ENCODE results near the gene APOD.
"Not testable (repeated sequence)": the region's sequence is repeated elsewhere in the genome, so short reads cannot be mapped to it uniquely, and the experiment has no call there.

Gene APOD

DNA sequence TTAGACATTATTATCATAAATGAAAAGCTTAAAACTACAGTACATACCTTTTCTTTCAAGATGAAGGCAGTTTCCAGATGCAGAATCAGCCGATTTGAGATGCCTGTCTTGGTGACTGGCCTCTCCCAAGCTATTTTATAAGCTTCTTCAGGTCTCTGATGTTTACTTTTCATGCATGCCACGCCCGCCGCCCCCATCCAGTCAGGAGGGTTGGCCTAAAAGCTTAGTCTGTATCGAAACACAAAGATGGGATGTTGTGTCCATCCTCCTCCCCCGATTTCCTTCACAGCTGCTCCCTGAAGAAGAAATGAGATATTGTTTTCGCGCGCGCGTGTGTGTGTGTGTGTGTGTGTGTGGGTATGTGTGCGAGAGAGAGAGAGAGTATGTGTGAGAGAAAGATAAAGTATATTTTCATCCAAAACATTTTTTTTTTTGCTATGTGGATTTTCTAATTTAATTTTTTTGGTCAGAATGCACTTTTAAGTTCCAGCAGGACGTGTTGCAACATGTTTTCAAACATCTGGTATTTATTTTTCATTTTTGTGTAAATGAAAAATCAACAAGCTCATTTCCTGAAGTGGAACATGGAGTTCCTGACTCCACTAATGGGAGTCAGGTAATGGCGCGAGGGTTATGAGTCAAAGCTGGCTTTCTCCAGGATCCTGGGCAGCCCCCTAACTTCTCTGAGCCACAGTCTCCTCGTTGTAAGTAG, at the start of gene APOD:
TSS of gene APOD (minus strand) at position 110 of the 712 bp plus-strand sequence. CDS start 4,479 bp downstream, outside the sequence.
- no peak for DNase-seq

DNA sequence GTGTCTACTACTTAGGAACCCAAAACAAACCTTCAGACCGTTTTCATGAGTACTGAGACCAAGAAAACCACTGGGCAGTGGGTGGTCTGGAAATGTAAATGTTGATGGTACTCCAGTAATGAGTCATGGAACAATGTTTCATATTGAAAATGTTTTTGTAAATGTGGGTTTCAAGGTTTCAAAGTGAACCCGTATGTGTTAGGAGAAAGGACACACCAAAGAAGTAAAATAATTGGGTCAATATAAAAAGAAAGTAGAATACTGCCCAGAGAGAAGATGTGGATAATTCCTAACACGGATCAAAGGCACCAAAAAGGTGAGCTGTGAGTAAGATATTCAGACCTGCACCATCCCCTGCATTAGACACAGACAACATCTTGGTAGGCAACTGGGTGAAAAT, 49.6 kb upstream of the APOD start:
- DNase-seq: not testable (repeated sequence)

DNA sequence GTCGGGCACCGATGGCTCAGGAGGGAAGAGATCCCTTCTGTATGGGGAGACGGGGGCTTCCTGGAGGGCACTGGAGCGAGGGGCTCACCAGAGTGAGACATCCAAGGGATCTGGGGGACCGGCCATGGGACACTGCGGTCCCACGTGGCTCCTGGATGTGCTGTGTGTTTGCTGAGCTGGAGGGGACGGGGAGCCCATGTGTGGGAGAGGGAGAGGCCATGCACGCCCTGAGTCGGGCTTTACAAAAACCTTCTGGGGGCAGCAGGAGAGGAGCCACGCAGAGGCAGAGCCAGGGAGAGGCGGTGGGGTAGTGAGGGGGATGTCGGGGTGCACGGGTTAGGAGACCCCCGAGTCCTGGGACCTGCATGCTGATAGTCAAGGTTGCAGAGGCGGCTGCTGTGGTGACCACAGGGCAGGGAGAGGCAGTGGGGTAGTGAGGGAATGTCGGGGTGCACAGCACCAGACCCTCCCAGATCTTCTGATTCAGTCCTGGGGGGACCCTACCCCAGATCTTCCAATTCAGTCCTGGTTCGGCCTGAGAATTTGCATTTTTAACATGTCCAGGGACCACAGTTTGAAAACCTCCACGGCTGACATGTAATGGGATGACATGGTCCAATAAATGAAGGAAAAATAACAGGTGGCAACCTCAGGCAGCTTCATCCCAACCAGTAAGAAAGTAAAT, 48.9 kb upstream of the APOD start:
- DNase-seq: not testable (repeated sequence)

DNA sequence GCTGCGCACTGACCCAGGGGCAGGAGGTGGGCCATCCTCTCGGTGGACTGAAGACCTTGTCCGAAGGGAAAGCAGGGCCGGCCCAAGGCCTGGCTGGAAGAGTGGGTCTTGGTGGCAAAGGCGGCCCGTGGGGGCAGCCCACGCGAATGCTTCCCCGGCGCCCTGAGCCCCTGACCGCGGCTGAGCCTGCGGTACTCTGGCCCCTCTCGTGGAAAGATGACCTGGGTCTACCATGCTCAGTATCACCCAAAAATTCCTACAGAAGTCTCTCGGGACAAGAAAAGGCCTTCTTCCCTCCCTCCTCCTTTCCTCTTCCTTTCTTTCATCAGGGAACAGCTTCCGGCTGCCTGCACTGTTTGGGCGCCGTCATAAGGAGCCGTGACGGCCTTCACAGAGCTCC, 48.3 kb upstream of the APOD start:
- DNase-seq: not testable (repeated sequence)

DNA sequence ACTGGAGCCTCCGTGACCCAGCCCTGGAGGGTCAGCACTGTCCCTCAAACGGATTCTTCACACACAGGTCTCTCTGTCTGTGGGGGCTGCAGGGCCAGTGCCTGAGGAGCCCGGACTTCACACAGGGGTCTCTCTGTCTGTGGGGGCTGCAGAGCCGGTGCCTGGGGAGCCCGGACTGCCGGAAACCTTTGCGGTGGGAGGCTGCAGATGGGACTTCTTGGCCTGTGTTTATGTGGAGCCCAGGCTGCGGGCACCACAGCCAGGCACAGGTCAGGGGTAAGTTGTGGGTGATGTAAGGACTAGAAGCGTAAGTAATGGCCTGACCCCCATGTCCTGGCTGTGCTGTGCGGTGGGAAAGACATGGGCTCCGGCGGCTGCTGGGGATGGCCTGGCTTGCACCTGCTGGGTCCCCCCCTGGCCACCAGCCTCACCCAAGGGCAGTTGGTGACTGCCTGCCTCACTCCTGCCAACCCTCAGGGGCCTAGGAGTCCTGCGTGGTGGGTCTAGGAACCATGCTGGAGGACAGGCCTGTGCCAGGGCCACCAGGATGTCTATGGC, 47.3 kb upstream of the APOD start:
- DNase-seq: not testable (repeated sequence)

DNA sequence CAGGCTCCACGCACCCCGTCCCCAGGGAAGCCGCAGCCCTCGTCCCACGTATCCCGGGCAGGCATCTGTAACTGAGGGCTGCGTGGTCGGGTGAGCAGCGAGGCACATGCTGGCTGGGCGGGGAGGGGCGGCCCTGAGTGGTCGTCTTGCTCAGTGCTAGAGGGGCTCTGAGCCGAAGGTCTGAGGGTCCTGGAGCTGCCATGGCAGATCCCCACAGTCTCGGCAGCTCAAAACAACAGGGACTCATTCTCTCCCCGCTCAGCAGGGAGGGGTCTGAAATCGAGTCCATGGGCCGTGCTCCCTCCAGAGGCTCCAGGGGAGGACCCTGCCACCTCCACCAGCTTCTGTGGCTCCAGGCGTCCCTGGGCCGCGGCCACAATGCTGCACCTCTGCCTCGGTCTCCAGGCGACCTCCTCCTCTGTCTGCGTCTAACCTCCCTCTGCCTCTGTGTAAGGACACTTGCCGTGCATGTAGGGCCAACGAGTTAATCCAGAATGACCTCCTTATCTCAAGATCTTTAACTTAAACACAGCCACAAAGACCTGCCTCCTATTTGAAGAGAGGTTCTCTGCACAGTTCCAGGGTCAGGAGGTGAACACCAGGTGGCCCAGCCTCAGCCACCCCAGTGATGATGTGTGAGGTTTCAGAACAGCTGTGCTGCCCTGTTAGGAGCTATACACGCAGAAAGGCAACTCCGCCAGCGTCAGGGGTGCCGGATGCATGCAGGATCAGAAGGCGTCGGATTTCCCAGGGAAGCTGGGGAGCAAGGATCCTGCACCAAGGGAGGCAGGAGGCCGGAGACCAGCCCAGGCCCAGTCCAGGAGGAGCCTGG, 46.6 kb upstream of the APOD start:
- DNase-seq: not testable (repeated sequence)

DNA sequence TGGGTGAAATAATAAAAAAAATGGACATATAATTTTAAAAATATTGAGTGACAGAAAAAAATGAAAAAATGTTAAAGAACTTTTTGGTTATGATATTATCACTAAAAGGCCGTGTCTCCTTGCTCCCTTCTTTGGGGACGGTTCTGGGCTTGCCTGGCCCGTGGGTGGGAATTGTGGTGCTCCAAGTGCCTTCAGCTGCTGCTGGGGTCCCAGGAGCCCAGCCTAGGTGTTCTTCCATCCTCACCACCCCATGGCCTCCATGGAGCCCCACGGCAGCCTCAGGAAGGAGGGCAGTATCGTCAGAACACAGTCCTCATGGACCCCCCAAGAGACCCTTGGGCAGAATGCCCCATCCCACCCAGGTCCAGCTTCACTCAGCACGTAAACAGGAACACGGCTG, 45.9 kb upstream of the APOD start:
- DNase-seq: not testable (repeated sequence)

DNA sequence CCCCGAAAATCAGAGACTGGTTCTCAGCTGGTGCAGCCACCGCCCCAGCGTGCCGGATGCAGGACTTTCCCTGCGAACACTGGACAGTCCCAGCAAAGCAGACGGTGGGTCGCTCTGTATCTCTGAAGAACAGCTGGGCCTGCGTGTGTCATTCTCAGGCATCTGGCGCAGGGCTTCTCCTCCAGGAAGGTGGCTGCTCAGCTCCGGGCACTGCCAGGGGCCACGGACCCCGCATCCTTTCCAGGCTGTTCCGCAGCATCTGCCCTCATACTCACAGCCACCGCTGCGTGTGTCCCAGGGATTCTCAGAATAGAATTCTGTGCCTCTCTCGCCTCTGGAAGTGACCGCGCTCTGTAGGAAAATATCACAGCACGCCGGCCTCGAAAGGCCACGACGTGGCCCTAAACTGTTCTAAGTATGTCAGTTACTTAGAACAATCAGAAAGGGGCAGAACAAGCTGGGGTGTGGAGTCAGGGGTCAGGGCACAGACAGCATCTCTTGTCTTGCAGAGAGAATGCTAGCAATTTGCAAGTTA, 44.7 kb upstream of the APOD start:
- not testable (repeated sequence) for DNase-seq

DNA sequence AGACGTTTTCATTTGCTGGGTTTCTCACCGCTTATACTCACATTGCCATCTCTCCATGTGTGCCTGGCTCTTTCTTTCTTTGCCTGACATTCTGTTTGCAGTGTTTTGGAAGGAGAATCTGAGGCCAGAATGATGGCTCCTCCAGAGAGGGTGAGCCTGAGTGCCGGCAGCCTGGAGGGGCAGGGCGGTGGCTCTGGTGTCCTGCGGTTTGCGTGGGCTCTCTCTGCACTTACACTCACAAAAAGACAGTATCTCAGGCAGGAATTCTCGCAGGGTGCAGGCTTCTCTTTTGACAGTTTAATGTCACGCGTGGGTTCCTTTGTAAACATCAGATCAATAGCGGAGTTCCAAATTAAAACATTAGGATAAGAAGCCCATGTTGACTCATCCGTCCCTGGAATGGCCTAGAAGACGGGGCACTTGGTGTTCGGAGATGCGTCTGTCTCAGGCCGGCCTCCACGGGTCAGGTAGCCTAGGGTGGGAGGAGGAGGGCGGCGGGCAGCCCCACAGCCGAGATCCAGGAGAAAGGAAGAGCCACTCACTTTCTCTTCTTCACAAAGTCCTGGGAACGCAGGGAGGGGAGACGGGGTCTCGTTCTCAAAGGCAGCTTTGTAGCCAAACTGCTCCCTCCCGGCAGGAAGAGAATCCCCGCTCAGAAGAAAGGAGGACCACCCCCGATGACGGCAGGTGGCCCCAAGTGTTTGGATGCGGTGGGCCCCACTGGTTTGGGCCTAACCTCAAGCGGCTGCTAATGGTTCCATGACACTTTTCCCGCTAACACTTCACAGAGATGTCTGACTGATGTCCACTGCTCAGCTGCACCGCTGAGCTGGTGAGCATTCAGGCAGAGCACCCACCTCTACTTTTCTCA, 44.0 kb upstream of the APOD start:
- DNase-seq: not testable (repeated sequence)

DNA sequence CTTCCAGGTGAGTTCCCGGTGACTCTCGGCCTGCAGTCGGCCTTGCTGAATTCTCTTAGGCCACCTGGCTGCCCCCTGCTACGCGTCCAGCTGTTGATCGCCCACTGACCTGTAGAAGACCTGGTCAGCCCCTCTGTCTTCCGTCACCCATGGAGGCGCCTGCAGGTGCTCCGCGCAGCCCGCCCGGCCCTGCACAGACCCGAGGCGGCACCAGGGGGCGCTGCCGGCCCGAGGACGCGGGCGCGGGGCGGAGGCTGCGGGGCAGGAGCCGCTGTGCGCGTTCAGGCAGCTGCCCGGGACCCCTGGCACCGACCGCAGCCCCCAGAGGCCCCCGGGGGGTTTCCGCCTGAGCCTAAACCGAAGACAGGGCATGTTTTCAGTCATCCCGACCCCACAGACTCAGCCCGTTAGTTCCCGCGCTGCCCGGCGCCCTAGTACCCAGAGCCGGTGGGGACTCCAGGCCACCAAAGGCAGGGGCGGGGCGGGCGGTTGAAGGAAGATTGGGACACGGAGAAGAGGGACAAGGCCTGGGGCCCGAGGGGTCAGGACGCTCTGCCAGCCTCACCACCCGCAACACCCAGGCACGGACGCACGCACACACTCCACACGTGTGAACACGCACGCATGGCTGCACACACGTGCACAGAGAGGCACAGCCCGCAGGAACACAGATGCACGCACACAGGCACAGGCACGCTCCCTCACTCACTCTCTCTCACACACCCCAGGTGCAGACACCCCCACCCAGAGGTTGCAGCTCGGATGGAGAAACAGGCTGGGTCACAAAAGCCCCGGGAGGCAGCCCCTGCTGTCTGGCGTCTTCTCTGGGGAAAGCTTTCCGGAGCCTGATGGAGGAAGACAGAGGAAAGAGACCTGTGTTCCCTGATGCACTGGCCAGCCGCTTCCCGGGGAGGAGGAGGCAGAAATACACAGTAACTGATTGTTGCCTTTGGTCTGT, 41.1 kb upstream of the APOD start:
- peak; percentile 82 for DNase-seq

DNA sequence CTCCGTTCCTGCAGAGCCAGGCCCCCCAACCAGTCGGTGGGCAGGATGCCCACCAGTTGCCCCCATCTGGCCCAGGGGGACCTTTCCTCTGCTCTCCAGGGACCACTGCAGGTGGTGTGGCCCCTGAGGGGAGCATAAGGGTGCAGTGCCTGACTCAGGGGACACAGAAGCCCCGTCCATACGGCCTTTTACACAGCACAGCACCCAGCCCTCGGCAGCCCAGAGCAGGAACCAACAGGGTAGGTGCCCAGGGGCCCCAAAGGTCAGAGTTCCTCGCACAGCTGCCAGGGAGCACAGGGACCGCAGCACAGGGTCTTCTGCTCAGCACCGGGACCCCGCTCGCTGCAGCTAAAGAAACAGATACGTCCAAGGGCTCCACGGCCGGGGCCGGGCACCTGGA, 40.4 kb upstream of the APOD start:
- DNase-seq: not testable (repeated sequence)

DNA sequence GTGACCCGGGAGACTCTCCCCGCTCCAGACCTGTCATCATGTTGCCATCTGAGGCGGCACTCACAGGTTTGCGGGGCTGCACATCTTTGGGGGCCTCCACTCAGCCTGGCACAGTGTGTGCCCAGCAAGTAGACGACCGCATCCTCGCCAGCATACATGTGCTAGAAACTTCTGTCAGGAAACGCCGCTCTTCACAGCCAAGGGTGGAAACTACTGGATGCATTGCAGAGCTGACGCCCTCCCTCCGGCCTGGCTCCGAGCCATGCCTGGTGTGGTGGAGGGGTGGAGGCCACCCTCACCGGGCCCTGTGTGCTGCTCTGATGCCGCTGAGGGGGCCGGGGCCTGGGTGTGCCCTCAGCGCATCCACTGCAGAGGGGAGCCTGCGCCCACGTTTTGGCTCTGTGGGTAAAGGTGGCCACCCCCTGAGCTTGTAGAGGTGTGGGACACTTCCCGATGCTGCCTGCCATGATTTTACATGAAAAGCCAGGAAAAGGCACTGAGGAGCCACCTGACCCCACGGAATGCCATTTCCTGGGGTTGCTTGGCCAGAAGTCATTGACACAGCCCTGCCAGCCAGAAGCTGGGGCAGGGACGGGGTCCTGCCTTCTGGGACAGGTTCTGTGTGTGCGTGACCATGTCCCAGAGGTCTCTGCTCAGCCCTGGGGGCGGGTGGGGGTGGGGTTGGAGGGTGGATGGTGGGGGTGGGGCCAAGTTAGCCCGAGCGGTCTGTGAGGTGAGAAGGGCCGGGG, 39.7 kb upstream of the APOD start:
- not testable (repeated sequence) for DNase-seq

DNA sequence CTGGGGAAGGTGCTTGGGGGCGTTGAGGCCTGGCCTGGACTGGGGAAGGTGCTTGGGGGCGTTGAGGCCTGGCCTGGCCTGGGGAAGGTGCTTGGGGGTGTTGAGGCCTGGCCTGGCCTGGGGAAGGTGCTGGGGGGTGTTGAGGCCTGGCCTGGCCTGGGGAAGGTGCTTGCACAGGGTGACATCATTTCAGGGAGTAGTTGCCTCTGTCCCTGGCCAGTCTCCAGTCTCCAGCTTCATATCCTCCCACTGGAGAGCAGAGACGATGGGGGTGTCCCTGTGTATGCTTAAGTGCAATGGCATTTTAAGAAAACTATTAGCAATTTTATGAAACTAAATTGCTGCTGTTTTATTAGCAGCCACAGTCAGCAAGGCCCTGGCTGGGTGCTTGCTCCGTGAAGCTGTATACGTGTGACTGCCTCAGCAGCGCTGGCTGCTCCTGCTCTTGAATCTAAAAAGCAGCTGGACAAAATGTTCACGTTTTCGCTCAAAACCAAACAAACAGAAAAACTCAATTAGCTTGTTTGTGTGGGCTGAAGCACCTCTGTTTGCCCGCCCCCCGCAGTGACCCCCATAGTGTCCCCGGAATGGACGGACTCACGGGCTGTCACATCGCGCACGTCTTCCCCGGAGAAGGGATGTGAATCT, 38.9 kb upstream of the APOD start:
- not testable (repeated sequence) for DNase-seq

DNA sequence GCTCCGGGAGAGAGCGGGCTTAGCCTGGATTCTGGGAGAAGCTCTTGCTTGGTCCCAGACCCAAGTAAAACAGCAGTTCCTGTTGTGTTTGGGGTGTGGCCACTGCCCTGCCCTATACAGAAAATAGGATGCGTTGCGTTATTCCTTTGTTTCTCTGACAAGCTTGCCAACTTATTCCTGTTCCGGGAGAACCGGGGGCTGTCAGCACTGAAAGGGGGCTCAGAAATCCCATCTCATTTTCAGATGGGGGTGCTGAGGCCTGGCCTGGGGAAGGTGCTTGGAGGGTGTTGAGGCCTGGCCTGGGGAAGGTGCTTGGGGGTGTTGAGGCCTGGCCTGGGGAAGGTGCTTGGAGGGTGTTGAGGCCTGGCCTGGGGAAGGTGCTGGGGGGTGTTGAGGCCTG, 38.3 kb upstream of the APOD start:
- not testable (repeated sequence) for DNase-seq

DNA sequence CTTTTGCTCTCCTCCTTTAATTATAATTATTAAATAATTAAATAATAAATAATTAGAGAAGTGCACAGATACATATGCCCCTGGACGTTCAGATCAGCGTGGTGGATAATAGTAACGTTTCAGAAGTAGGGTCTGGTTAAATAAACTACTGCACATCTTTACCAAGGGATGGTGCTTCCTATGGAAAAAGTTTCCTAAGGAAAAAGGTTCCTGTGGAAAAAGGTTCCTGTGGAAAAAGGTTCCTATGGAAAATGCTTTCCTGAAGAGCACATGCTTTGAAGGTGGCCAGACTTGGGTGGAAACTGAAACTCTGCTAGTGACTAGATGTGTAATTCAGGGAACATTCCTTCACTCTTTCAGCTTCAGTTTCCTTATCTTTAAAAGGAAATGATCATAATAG, 37.4 kb upstream of the APOD start:
- DNase-seq: not testable (repeated sequence)

DNA sequence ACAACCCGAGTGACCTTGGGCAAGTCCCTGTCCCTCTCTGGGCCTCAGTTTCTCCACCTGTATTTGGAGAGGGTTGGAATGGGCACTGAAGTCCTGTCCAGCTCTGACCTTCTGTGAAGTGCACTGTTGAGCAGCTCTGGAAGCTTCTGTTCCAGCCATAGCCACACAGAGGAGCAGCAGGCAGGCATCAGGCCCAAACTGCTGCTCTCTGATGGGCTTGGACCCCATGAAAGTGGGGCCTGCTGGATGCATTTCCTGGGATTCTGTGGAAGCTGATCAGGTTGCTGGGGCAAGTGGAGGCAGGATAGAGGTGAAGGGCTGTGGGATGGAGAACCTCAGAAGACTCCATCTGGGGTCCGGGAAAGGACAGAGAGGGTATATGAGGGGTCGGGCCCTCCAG, 36.7 kb upstream of the APOD start:
- DNase-seq: not testable (repeated sequence)

DNA sequence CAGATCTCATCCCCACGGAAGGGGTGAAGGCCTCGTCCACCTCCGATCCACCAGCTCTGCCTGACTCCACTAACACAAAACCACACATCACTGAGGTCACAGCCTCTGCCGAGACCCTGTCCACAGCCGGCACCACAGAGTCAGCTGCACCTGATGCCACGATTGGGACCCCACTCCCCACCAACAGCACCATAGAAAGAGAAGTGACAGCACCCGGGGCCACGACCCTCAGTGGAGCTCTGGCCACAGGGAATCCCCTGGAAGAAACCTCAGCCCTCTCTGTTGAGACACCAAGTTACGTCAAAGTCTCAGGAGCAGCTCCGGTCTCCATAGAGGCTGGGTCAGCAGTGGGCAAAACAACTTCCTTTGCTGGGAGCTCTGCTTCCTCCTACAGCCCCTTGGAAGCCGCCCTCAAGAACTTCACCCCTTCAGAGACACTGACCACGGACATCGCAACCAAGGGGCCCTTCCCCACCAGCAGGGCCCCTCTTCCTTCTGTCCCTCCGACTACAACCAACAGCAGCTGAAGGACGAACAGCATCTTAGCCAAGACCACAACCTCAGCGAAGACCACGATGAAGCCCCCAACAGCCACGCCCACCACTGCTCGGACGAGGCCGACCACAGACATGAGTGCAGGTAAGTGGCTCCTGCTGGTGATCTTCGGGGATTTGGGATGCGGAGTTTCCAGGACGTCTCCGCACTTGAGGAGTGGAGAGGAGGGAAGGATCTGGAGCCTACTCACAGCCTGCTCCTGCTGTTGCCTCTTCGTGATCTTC, 36.0 kb upstream of the APOD start:
- not testable (repeated sequence) for DNase-seq
